H1 (cell line): ENCODE measurements around the gene LCN6.

Experiments
- CHD2 ChIP-seq: IDR thresholded peaks from 2 replicates; pipeline ENCODE4 v1.6.1; 2012; ENCODE audit warnings: low read length, improper control_type of control experiment
- CTCF ChIP-seq, 3 experiments: IDR thresholded peaks; 1 replicate in 2 of 3; 2 replicates in 1 of 3; pipeline versions ENCODE4 v1.5.1 to v1.6.1; 2011; ENCODE audit warnings: low read length in 3 of 3, mild to moderate bottlenecking in 3 of 3, inconsistent platforms in 2 of 3, low read depth in 1 of 3, moderate library complexity in 1 of 3; ENCODE audit not compliant: insufficient read depth in 1 of 3; ENCODE audit errors: control extremely low read depth in 1 of 3
- EGR1 ChIP-seq: IDR thresholded peaks from 2 replicates; pipeline ENCODE4 v1.6.1; 2011; ENCODE audit warnings: low read depth, low read length, borderline replicate concordance
- EP300 ChIP-seq, 2 experiments: IDR thresholded peaks; 1 replicate in 1 of 2; 2 replicates in 1 of 2; pipeline ENCODE4 v1.6.1; 2011 to 2012; ENCODE audit warnings: low read depth in 2 of 2, low read length in 2 of 2, mild to moderate bottlenecking in 2 of 2, borderline replicate concordance in 1 of 2, inconsistent platforms in 1 of 2, moderate library complexity in 1 of 2
- EZH2 ChIP-seq: fragments of 200-600 bp; sonication (generic); IDR thresholded peaks from 2 replicates; pipeline ENCODE4 v1.7.1; 2012; ENCODE audit warnings: low read depth, mild to moderate bottlenecking, moderate library complexity, low read length, inconsistent platforms; ENCODE audit not compliant: severe bottlenecking
- MAFK ChIP-seq: IDR thresholded peaks from 2 replicates; pipeline ENCODE4 v1.6.1; 2012; ENCODE audit warnings: low read depth, mild to moderate bottlenecking, improper control_type of control experiment, low read length
- POLR2A ChIP-seq, 2 experiments: IDR thresholded peaks; 1 replicate in 1 of 2; 2 replicates in 1 of 2; pipeline ENCODE4 v1.6.1; 2011; ENCODE audit warnings: low read depth in 2 of 2, low read length in 2 of 2, mild to moderate bottlenecking in 2 of 2; ENCODE audit errors: control extremely low read depth in 1 of 2
- POLR2AphosphoS5 ChIP-seq: IDR thresholded peaks from 2 replicates; pipeline ENCODE4 v1.6.1; 2011; ENCODE audit warnings: low read depth, low read length
- SP2 ChIP-seq: IDR thresholded peaks from 2 replicates; pipeline ENCODE4 v1.6.1; 2012; ENCODE audit warnings: mild to moderate bottlenecking, low read length, inconsistent platforms
- SRF ChIP-seq: IDR thresholded peaks from 2 replicates; pipeline ENCODE4 v1.6.1; 2011; ENCODE audit warnings: mild to moderate bottlenecking, low read depth, low read length, moderate library complexity
- TAF1 ChIP-seq: IDR thresholded peaks from 2 replicates; pipeline ENCODE4 v1.6.1; 2011; ENCODE audit warnings: mild to moderate bottlenecking, low read depth, low read length
- YY1 ChIP-seq: IDR thresholded peaks from 2 replicates; pipeline ENCODE4 v1.6.1; 2011; ENCODE audit warnings: low read depth, mild to moderate bottlenecking, low read length
- TF ChIP-seq, protein P1 (sequence below): IDR thresholded peaks from 2 replicates; pipeline ENCODE4 v1.6.1; 2012; ENCODE audit warnings: inconsistent platforms
- TF ChIP-seq, protein P2 (sequence below): IDR thresholded peaks from 2 replicates; pipeline ENCODE4 v1.6.1; 2012; ENCODE audit warnings: inconsistent platforms

GRCh38 chr9:136751244-136751643 lies 2.9 kb upstream of the LCN6 start:
- TF ChIP-seq EP300 (IDR thresholded peaks at IDR 0.05; ENCODE audit: borderline replicate concordance in 1 of 2, low read depth in 2 of 2, low read length in 2 of 2) (no peak), SP2 (no peak), POLR2A (IDR thresholded peaks at IDR 0.05; ENCODE audit: control extremely low read depth in 1 of 2, low read depth in 2 of 2, low read length in 2 of 2) (no peak), CTCF (IDR thresholded peaks at IDR 0.05; ENCODE audit: control extremely low read depth in 1 of 3, insufficient read depth in 1 of 3, low read depth in 1 of 3, low read length in 3 of 3) (no peak), SRF (no peak), CHD2 (no peak), EGR1 (no peak), YY1 (no peak), TAF1 (no peak), EZH2 (no peak), POLR2AphosphoS5 (no peak), MAFK (no peak)
- TF ChIP-seq, protein P1, sequence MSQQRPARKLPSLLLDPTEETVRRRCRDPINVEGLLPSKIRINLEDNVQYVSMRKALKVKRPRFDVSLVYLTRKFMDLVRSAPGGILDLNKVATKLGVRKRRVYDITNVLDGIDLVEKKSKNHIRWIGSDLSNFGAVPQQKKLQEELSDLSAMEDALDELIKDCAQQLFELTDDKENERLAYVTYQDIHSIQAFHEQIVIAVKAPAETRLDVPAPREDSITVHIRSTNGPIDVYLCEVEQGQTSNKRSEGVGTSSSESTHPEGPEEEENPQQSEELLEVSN: no peak
- TF ChIP-seq, protein P2, sequence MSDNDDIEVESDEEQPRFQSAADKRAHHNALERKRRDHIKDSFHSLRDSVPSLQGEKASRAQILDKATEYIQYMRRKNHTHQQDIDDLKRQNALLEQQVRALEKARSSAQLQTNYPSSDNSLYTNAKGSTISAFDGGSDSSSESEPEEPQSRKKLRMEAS: no peak
